ENCODE measurements around the gene YY1.
A peak's percentile ranks its signal among the peaks of the same experiment; 100 is the strongest.
"Not testable (repeated sequence)": the region's sequence is repeated elsewhere in the genome, so short reads cannot be mapped to it uniquely, and the experiment has no call there.

Gene YY1

GRCh38 chr14:100238419-100239210 is at the start of gene YY1:
Gene YY1, plus strand, starts transcription at chr14:100239144. Its CDS starts 101 bp downstream, at chr14:100239245.
- peak; percentile 93 to 99 for DNase-seq

GRCh38 chr14:100190126-100190525 is 48.8 kb upstream of the YY1 start:
- no peak for DNase-seq

- DNase-seq: no peak
These were observed 47.2 kb upstream of the YY1 start for GRCh38 chr14:100191584-100192249.

GRCh38 chr14:100192250-100192671 is 46.7 kb upstream of the YY1 start:
- no peak for DNase-seq

- peak; percentile 99 to 100 for DNase-seq
These were observed 46.1 kb upstream of the YY1 start for GRCh38 chr14:100192672-100193416.

- no peak for DNase-seq
These were observed 45.3 kb upstream of the YY1 start for GRCh38 chr14:100193417-100194357.

GRCh38 chr14:100199240-100199860 is 39.6 kb upstream of the YY1 start:
- no peak for DNase-seq

- DNase-seq: no peak
These were observed 38.6 kb upstream of the YY1 start for GRCh38 chr14:100200311-100200710.

GRCh38 chr14:100201701-100202100 is 37.2 kb upstream of the YY1 start:
- no peak for DNase-seq

- DNase-seq: no peak
These were observed 36.2 kb upstream of the YY1 start for GRCh38 chr14:100202712-100203111.

GRCh38 chr14:100203146-100203545 is 35.8 kb upstream of the YY1 start:
- no peak for DNase-seq

GRCh38 chr14:100203962-100204834 is 34.7 kb upstream of the YY1 start:
- no peak for DNase-seq

- DNase-seq: not testable (repeated sequence)
These were observed 34.1 kb upstream of the YY1 start for GRCh38 chr14:100204835-100205167.

- not testable (repeated sequence) for DNase-seq
These were observed 31.4 kb upstream of the YY1 start for GRCh38 chr14:100207588-100207987.

- DNase-seq: not testable (repeated sequence)
These were observed 30.8 kb upstream of the YY1 start for GRCh38 chr14:100208136-100208535.

GRCh38 chr14:100211366-100211765 is 27.6 kb upstream of the YY1 start:
- no peak for DNase-seq

- DNase-seq: no peak
These were observed 27.1 kb upstream of the YY1 start for GRCh38 chr14:100211893-100212292.

- no peak for DNase-seq
These were observed 26.2 kb upstream of the YY1 start for GRCh38 chr14:100212476-100213333.

- no peak for DNase-seq
These were observed 25.4 kb upstream of the YY1 start for GRCh38 chr14:100213587-100213955.
